Bronchial epithelial cell (primary cell): ENCODE data around the gene CENPQ. TPM values are rescaled to one million over a fixed set of nuclear protein-coding genes. Genes with fewer than 3 reads are reported as not detected.

Experiments
- DNase-seq: peaks from one replicate; pipeline ENCODE4 v3.0.0-alpha.2; 2010; ENCODE audit warnings: low read depth
- FAIRE-seq: peaks from 2 replicates; lab custom pipeline; 2011; peaks lifted over from hg19 to GRCh38; lab: Jason Lieb, UNC
- H3K27me3 ChIP-seq: 2 replicates; pipeline ENCODE4 v1.5.1; 2011; ENCODE audit warnings: low read length; ENCODE audit not compliant: control insufficient read depth, insufficient read depth
- H3K36me3 ChIP-seq: 2 replicates; pipeline ENCODE4 v1.5.1; 2011; ENCODE audit warnings: low read length; ENCODE audit not compliant: control insufficient read depth, insufficient read depth
- H3K4me3 ChIP-seq: 2 replicates; pipeline ENCODE4 v1.5.1; 2011; ENCODE audit warnings: mild to moderate bottlenecking, low read depth, low read length, control low read depth
- total RNA-seq: library from RNA; depleted of rRNA; stranded (reverse); fragments of >200 nt; gene quantifications from 2 replicates; pipeline ENCODE4 v1.2.1, GENCODE V29; 2014
- TF ChIP-seq, protein P1 (sequence below): IDR thresholded peaks from 2 replicates; pipeline ENCODE4 v1.5.1; 2011; ENCODE audit warnings: mild to moderate bottlenecking, moderate library complexity, low read length, control low read depth, inconsistent platforms; ENCODE audit not compliant: insufficient read depth, severe bottlenecking

CENPQ gene
- total RNA-seq, 1 donor from 2014 or later = 2.4 TPM

GRCh38 chr6:49535795-49536194 lies 72.6 kb downstream of the CENPQ start:
- Histone ChIP-seq H3K4me3 (no peak overlapping the region), H3K27me3 (no peaks in the 10 kb centered on the region), H3K36me3 (no peaks in the 10 kb centered on the region)
- TF ChIP-seq, protein P1, sequence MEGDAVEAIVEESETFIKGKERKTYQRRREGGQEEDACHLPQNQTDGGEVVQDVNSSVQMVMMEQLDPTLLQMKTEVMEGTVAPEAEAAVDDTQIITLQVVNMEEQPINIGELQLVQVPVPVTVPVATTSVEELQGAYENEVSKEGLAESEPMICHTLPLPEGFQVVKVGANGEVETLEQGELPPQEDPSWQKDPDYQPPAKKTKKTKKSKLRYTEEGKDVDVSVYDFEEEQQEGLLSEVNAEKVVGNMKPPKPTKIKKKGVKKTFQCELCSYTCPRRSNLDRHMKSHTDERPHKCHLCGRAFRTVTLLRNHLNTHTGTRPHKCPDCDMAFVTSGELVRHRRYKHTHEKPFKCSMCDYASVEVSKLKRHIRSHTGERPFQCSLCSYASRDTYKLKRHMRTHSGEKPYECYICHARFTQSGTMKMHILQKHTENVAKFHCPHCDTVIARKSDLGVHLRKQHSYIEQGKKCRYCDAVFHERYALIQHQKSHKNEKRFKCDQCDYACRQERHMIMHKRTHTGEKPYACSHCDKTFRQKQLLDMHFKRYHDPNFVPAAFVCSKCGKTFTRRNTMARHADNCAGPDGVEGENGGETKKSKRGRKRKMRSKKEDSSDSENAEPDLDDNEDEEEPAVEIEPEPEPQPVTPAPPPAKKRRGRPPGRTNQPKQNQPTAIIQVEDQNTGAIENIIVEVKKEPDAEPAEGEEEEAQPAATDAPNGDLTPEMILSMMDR = no peak
- FAIRE-seq (no peak), DNase-seq (no peak)

GRCh38 chr6:49539102-49539501 lies 75.9 kb downstream of the CENPQ start:
- Histone ChIP-seq H3K36me3 (no peaks in the 10 kb centered on the region), H3K4me3 (no peak overlapping the region), H3K27me3 (no peaks in the 10 kb centered on the region)
- no peak for FAIRE-seq
- no peak for DNase-seq
- TF ChIP-seq, protein P1 = no peak

GRCh38 chr6:49540614-49541013 lies 77.4 kb downstream of the CENPQ start:
- Histone ChIP-seq H3K27me3 (no peaks in the 10 kb centered on the region), H3K36me3 (no peaks in the 10 kb centered on the region), H3K4me3 (no peak overlapping the region)
- DNase-seq (peak; percentile 72), FAIRE-seq (no peak)
- TF ChIP-seq, protein P1 = no peak

DNA sequence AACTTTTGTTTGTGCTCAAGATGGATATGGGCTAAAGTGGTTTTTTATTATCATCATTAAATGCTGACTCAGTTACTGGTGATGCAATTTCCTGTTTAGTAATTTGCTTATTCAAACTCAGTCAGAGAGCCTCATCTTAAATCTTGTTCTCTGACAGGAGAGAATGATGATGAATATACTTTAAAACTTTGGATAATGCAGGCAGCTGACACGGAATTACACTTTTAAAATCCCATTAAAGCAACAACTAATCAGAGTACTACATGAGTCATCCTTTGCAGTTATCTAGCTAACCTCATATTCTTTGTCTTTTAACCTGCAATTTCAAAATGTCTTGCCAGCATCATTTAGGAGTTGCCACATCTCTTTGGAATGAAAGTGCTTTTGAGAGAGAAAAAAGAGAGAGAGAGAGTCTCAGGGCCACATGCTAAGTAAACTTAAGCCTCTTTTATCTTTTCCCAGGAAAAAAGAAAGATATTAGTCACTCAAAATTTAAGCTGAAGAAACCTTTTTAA lies 78.1 kb downstream of the CENPQ start:
- TF ChIP-seq, protein P1 = no peak
- H3K4me3 ChIP-seq = no peak overlapping the region
- DNase-seq (peak; percentile 96), FAIRE-seq (no peak)
- no peaks in the 10 kb centered on the region for H3K27me3 ChIP-seq
- no peaks in the 10 kb centered on the region for H3K36me3 ChIP-seq

DNA sequence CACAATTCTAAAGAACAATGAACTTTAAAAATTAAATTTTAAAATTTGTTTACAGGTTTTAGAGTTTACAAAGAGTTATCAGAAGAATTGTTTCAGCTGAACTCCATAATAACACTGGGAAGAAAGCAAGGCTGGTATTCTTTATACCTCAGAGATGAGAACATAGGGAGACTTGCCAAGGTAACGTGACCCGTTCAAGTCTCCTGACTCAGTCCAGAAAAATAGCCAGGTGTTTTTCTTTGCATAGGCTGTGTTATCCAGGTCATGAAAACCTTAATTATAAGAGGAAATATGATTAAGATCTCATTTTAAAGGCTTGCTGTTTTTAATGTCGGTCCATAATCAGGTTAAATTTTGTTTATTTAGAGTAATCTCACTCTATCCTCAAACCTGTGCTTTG lies 78.8 kb downstream of the CENPQ start:
- FAIRE-seq = no peak
- TF ChIP-seq, protein P1 = no peak

More for the DNA sequence above, 78.8 kb downstream of the CENPQ start:
- H3K36me3 ChIP-seq = no peaks in the 10 kb centered on the region
- no peaks in the 10 kb centered on the region for H3K27me3 ChIP-seq
- DNase-seq = peak; percentile 73
- H3K4me3 ChIP-seq = no peak overlapping the region

Other genes with a start within 250 kb of the CENPQ start
- 16.8 and 19.7 TPM in 2 replicates for gene MMUT, start 117 bp upstream of the CENPQ start, total RNA-seq
- 0.26 TPM in 1 of 2 replicates, not detected in the other for gene GLYATL3, start 36.6 kb downstream of the CENPQ start, total RNA-seq
- gene C6orf141, start 87.3 kb downstream of the CENPQ start, total RNA-seq = 7.8 and 10.8 TPM in 2 replicates
- gene RHAG, start 173.5 kb downstream of the CENPQ start, total RNA-seq = not detected in 2 replicates